Keratinocyte (primary cell): Measurements from ENCODE around the gene ZBTB7B. TPM values are rescaled to one million over a fixed set of nuclear protein-coding genes. Genes with fewer than 3 reads are reported as not detected.

Source experiments
- DNase-seq: peaks from one replicate; pipeline ENCODE4 v3.0.0-alpha.2; 2011; ENCODE audit warnings: low read depth, missing footprints, low spot score
- FAIRE-seq: peaks from 2 replicates; lab custom pipeline; 2011; peaks lifted over from hg19 to GRCh38; lab: Jason Lieb, UNC
- H2AFZ ChIP-seq: 2 replicates; pipeline ENCODE4 v1.6.0; 2012; ENCODE audit warnings: low read length, control low read depth, inconsistent platforms; ENCODE audit not compliant: control insufficient read depth
- H3K27ac ChIP-seq: 2 replicates; pipeline ENCODE4 v1.5.1; 2011; ENCODE audit warnings: low read length; ENCODE audit not compliant: control insufficient read depth, insufficient read depth
- H3K27me3 ChIP-seq: 3 replicates; pipeline ENCODE4 v1.6.0; 2011; ENCODE audit warnings: low read length; ENCODE audit not compliant: control insufficient read depth, insufficient read depth; ENCODE audit errors: extremely low read depth
- H3K36me3 ChIP-seq, 2 experiments: 2 replicates in 1 of 2; 3 replicates in 1 of 2; pipeline ENCODE4 v1.5.1; 2011; ENCODE audit warnings: low read length in 2 of 2, mild to moderate bottlenecking in 1 of 2; ENCODE audit not compliant: control insufficient read depth in 2 of 2, insufficient read depth in 2 of 2; ENCODE audit errors: extremely low read depth in 1 of 2
- H3K4me1 ChIP-seq: 3 replicates; pipeline ENCODE4 v1.5.1; 2011; ENCODE audit warnings: low read length; ENCODE audit not compliant: control insufficient read depth, insufficient read depth; ENCODE audit errors: extremely low read depth
- H3K4me2 ChIP-seq: 3 replicates; pipeline ENCODE4 v1.6.0; 2011; ENCODE audit warnings: low read depth, low read length; ENCODE audit not compliant: control insufficient read depth, insufficient read depth; ENCODE audit errors: extremely low read depth
- H3K4me3 ChIP-seq, 3 experiments: fragments of 200-600 bp in 1 of 3; sonication (generic) in 1 of 3; 2 replicates in 2 of 3; 3 replicates in 1 of 3; pipeline ENCODE4 v1.5.1; 2011 to 2016; ENCODE audit warnings: low read length in 3 of 3, mild to moderate bottlenecking in 3 of 3, control low read depth in 2 of 3, inconsistent platforms in 1 of 3, low read depth in 1 of 3, mixed read lengths in 1 of 3, mixed run types in 1 of 3, moderate library complexity in 1 of 3; ENCODE audit not compliant: control insufficient read depth in 2 of 3, insufficient read depth in 2 of 3; ENCODE audit errors: extremely low read depth in 1 of 3
- H3K79me2 ChIP-seq: 2 replicates; pipeline ENCODE4 v1.6.0; 2012; ENCODE audit warnings: low read length; ENCODE audit not compliant: control insufficient read depth, insufficient read depth
- H3K9ac ChIP-seq: 3 replicates; pipeline ENCODE4 v1.6.0; 2011; ENCODE audit warnings: low read length; ENCODE audit not compliant: control insufficient read depth, insufficient read depth; ENCODE audit errors: extremely low read depth
- H3K9me1 ChIP-seq: 3 replicates; pipeline ENCODE4 v1.6.0; 2011; ENCODE audit warnings: low read length; ENCODE audit not compliant: control insufficient read depth, insufficient read depth; ENCODE audit errors: extremely low read depth
- H3K9me3 ChIP-seq: 2 replicates; pipeline ENCODE4 v1.5.1; 2012; ENCODE audit warnings: low read depth, low read length; ENCODE audit not compliant: control insufficient read depth
- H4K20me1 ChIP-seq: 3 replicates; pipeline ENCODE4 v1.6.0; 2011; ENCODE audit warnings: low read length; ENCODE audit not compliant: control insufficient read depth, insufficient read depth; ENCODE audit errors: extremely low read depth
- CTCF ChIP-seq, 3 experiments: IDR thresholded peaks in 1 of 3; conservative IDR thresholded peaks in 1 of 3; optimal IDR thresholded peaks in 1 of 3; 2 replicates in 2 of 3; 3 replicates in 1 of 3; pipeline versions ENCODE3 to v1.5.1; 2011; ENCODE audit warnings: low read length in 3 of 3, mild to moderate bottlenecking in 3 of 3, moderate library complexity in 2 of 3, control low read depth in 1 of 3, inconsistent platforms in 1 of 3; ENCODE audit not compliant: insufficient read depth in 2 of 3; ENCODE audit errors: extremely low read depth in 1 of 3
- EZH2 ChIP-seq: IDR thresholded peaks from one replicate; pipeline ENCODE4 v1.6.1; 2012; ENCODE audit warnings: inconsistent platforms, mild to moderate bottlenecking, low read length, moderate library complexity
- dilution Hi-C: fragments of 300-500 bp; cut with MboI; formaldehyde crosslinking; loops from one replicate; pipeline ENCODE4 v1.7.0; 2020; ENCODE audit warnings: low sequenced_read_pairs; ENCODE audit not compliant: extremely low pct_ligation_motif_present
- polyA plus RNA-seq, 5 experiments: library from polyadenylated mRNA; depleted of rRNA in 3 of 5; stranded (reverse) in 3 of 5; stranded (forward) in 1 of 5; unstranded in 1 of 5; fragments of >200 nt; gene quantifications; 1 replicate in 1 of 5; 2 replicates in 3 of 5; 3 replicates in 1 of 5; pipeline versions ENCODE4 v1.2.1 to v1.2.3, GENCODE V29; 2011 to 2012; ENCODE audit warnings: missing spikeins in 2 of 5, low read depth in 1 of 5, low replicate concordance in 1 of 5

The ZBTB7B gene
- polyA plus RNA-seq, 1 donor (not counting 4 experiments of a cell fraction or from before 2014, with no cell fraction given) = 20.9 TPM

GRCh38 chr1:155037043-155037442, 34.4 kb downstream of the ZBTB7B start:
- Histone ChIP-seq H3K9me1 (peaks cover 3% of the 10 kb centered on the region), H4K20me1 (no peaks in the 10 kb centered on the region), H3K9ac (no peak overlapping the region), H3K27me3 (no peaks in the 10 kb centered on the region), H3K9me3 (no peaks in the 10 kb centered on the region), H3K4me2 (no peak overlapping the region), H3K79me2 (no peaks in the 10 kb centered on the region), H3K4me1 (peaks cover 31% of the 10 kb centered on the region), H3K4me3 (no peak overlapping the region), H2AFZ (no peak overlapping the region), H3K36me3 (no peaks in the 10 kb centered on the region), H3K27ac (no peak overlapping the region)
- DNase-seq = no peak
- FAIRE-seq = no peak
- TF ChIP-seq EZH2 = no peak
- dilution Hi-C loops = no loop called here

- Histone ChIP-seq H3K9me3 (no peaks in the 10 kb centered on the region), H4K20me1 (no peaks in the 10 kb centered on the region), H3K9me1 (peaks cover 3% of the 10 kb centered on the region), H2AFZ (no peak overlapping the region), H3K79me2 (no peaks in the 10 kb centered on the region), H3K4me2 (peak overlapping the region; percentile 59), H3K27me3 (no peaks in the 10 kb centered on the region), H3K27ac (peak overlapping the region; percentile 53), H3K4me3 (peak overlapping the region in 1 of 3 experiments; percentile 16), H3K9ac (no peak overlapping the region), H3K4me1 (peaks cover 31% of the 10 kb centered on the region), H3K36me3 (no peaks in the 10 kb centered on the region)
- TF ChIP-seq CTCF (optimal IDR thresholded peaks at IDR 0.05 in 1 of 3, IDR thresholded peaks at IDR 0.05 in 1 of 3, conservative IDR thresholded peaks at IDR 0.05 in 1 of 3; ENCODE audit: extremely low read depth in 1 of 3, insufficient read depth in 2 of 3, low read length in 3 of 3) = no peak
- TF ChIP-seq EZH2 = no peak
- FAIRE-seq = no peak
- dilution Hi-C loops = no loop called here
- DNase-seq = no peak
Observed at GRCh38 chr1:155037851-155038441, 35.3 kb downstream of the ZBTB7B start.
